Measurements from ENCODE around the gene EDARADD.

Gene EDARADD

GRCh38 chr1:236392182-236392581 lies 1.9 kb upstream of the EDARADD start:
- no peak for DNase-seq (ENCODE audit: low read depth)
- H3K4me3 ChIP-seq (ENCODE audit: control insufficient read depth, low read depth, low read length) = no peak overlapping the region
- TF ChIP-seq CTCF (conservative IDR thresholded peaks at IDR 0.05; ENCODE audit: control insufficient read depth, insufficient read depth, low read depth, low read length) = no peak

GRCh38 chr1:236394879-236395229 lies 768 bp downstream of the EDARADD start:
- peak overlapping the region; percentile 31 for H3K4me3 ChIP-seq (ENCODE audit: control insufficient read depth, low read depth, low read length)
- no peak for DNase-seq (ENCODE audit: low read depth)
- TF ChIP-seq CTCF (conservative IDR thresholded peaks at IDR 0.05; ENCODE audit: control insufficient read depth, insufficient read depth, low read depth, low read length) = no peak

- TF ChIP-seq CTCF (conservative IDR thresholded peaks at IDR 0.05; ENCODE audit: control insufficient read depth, insufficient read depth, low read depth, low read length) = no peak
- DNase-seq (ENCODE audit: low read depth) = no peak
- H3K4me3 ChIP-seq (ENCODE audit: control insufficient read depth, low read depth, low read length) = peak overlapping the region; percentile 31
Observed at GRCh38 chr1:236395230-236395946, 1.3 kb downstream of the EDARADD start.

GRCh38 chr1:236395947-236396664 lies 2.0 kb downstream of the EDARADD start:
- TF ChIP-seq CTCF (conservative IDR thresholded peaks at IDR 0.05; ENCODE audit: control insufficient read depth, insufficient read depth, low read depth, low read length) = no peak
- H3K4me3 ChIP-seq (ENCODE audit: control insufficient read depth, low read depth, low read length) = no peak overlapping the region
- DNase-seq (ENCODE audit: low read depth) = no peak

- no peak overlapping the region for H3K4me3 ChIP-seq (ENCODE audit: control insufficient read depth, low read depth, low read length)
- no peak for TF ChIP-seq CTCF (conservative IDR thresholded peaks at IDR 0.05; ENCODE audit: control insufficient read depth, insufficient read depth, low read depth, low read length)
- no peak for DNase-seq (ENCODE audit: low read depth)
Observed at GRCh38 chr1:236396665-236397043, 2.6 kb downstream of the EDARADD start.

- no peak for TF ChIP-seq CTCF (conservative IDR thresholded peaks at IDR 0.05; ENCODE audit: control insufficient read depth, insufficient read depth, low read depth, low read length)
- no peak overlapping the region for H3K4me3 ChIP-seq (ENCODE audit: control insufficient read depth, low read depth, low read length)
- DNase-seq (ENCODE audit: low read depth) = no peak
Observed at GRCh38 chr1:236397173-236397759, 3.2 kb downstream of the EDARADD start.
